AG20443 (cell line): ENCODE results near the gene SLFN12.
"Not testable (repeated sequence)": the region's sequence is repeated elsewhere in the genome, so short reads cannot be mapped to it uniquely, and the experiment has no call there.

Experiments used
- DNase-seq: peaks from one replicate; pipeline ENCODE4 v3.0.0; 2012; ENCODE audit warnings: low spot score, mixed read lengths

Gene SLFN12

GRCh38 chr17:35407531-35407930, 24.8 kb downstream of the SLFN12 start:
- no peak for DNase-seq

GRCh38 chr17:35406568-35406967, 25.7 kb downstream of the SLFN12 start:
- no peak for DNase-seq

GRCh38 chr17:35404360-35404759, 27.9 kb downstream of the SLFN12 start:
- DNase-seq = no peak

- not testable (repeated sequence) for DNase-seq
Observed at GRCh38 chr17:35393783-35394182, 38.5 kb downstream of the SLFN12 start.

GRCh38 chr17:35390663-35391062, 41.6 kb downstream of the SLFN12 start:
- DNase-seq = no peak

- DNase-seq = no peak
Observed at GRCh38 chr17:35390156-35390555, 42.1 kb downstream of the SLFN12 start.

- no peak for DNase-seq
Observed at GRCh38 chr17:35387496-35387895, 44.8 kb downstream of the SLFN12 start.

- no peak for DNase-seq
Observed at GRCh38 chr17:35377706-35378105, 54.6 kb downstream of the SLFN12 start.

GRCh38 chr17:35377068-35377467, 55.2 kb downstream of the SLFN12 start:
- no peak for DNase-seq

GRCh38 chr17:35376245-35376644, 56.1 kb downstream of the SLFN12 start:
- DNase-seq = peak; percentile 16

- no peak for DNase-seq
Observed at GRCh38 chr17:35374766-35375344, 57.4 kb downstream of the SLFN12 start.

- DNase-seq = peak; percentile 77
Observed at GRCh38 chr17:35373984-35374765, 58.1 kb downstream of the SLFN12 start.

- DNase-seq = peak; percentile 96
Observed at GRCh38 chr17:35373534-35373983, 58.7 kb downstream of the SLFN12 start, which contains the start of gene SLFN11. TSS of gene SLFN11 (minus strand) at chr17:35373621. CDS start at chr17:35363807, 9,814 bp downstream.

GRCh38 chr17:35372846-35373533, 59.3 kb downstream of the SLFN12 start:
- peak; percentile 35 for DNase-seq

GRCh38 chr17:35371934-35372333, 60.4 kb downstream of the SLFN12 start:
- DNase-seq = no peak

- DNase-seq = no peak
Observed at GRCh38 chr17:35368081-35368830, 64.0 kb downstream of the SLFN12 start.

GRCh38 chr17:35361027-35361426, 71.3 kb downstream of the SLFN12 start:
- DNase-seq = no peak
